ENCODE data around the gene SUGP2. TPM values are rescaled to one million over a fixed set of nuclear protein-coding genes. Genes with fewer than 3 reads are reported as not detected.

SUGP2 gene
- total RNA-seq, 1 donor = 57.4 TPM

- TF ChIP-seq, protein P1, sequence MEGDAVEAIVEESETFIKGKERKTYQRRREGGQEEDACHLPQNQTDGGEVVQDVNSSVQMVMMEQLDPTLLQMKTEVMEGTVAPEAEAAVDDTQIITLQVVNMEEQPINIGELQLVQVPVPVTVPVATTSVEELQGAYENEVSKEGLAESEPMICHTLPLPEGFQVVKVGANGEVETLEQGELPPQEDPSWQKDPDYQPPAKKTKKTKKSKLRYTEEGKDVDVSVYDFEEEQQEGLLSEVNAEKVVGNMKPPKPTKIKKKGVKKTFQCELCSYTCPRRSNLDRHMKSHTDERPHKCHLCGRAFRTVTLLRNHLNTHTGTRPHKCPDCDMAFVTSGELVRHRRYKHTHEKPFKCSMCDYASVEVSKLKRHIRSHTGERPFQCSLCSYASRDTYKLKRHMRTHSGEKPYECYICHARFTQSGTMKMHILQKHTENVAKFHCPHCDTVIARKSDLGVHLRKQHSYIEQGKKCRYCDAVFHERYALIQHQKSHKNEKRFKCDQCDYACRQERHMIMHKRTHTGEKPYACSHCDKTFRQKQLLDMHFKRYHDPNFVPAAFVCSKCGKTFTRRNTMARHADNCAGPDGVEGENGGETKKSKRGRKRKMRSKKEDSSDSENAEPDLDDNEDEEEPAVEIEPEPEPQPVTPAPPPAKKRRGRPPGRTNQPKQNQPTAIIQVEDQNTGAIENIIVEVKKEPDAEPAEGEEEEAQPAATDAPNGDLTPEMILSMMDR (IDR thresholded peaks at IDR 0.05; ENCODE audit: insufficient read depth, low read depth, low read length) = no peak
- no peak overlapping the region for H3K4me3 ChIP-seq (ENCODE audit: low read depth, low read length)
- DNase-seq (ENCODE audit: low read depth) = no peak
Observed at GRCh38 chr19:18975869-18976268, 57.4 kb downstream of the SUGP2 start.

GRCh38 chr19:18975011-18975410 is 58.3 kb downstream of the SUGP2 start:
- TF ChIP-seq, protein P1 (IDR thresholded peaks at IDR 0.05; ENCODE audit: insufficient read depth, low read depth, low read length) = no peak
- DNase-seq (ENCODE audit: low read depth) = no peak
- H3K4me3 ChIP-seq (ENCODE audit: low read depth, low read length) = no peak overlapping the region

- H3K4me3 ChIP-seq (ENCODE audit: low read depth, low read length) = no peak overlapping the region
- no peak for DNase-seq (ENCODE audit: low read depth)
- TF ChIP-seq, protein P1 (IDR thresholded peaks at IDR 0.05; ENCODE audit: insufficient read depth, low read depth, low read length) = no peak
Observed at GRCh38 chr19:18972851-18973250, 60.5 kb downstream of the SUGP2 start.

- TF ChIP-seq, protein P1 (IDR thresholded peaks at IDR 0.05; ENCODE audit: insufficient read depth, low read depth, low read length) = no peak
- no peak overlapping the region for H3K4me3 ChIP-seq (ENCODE audit: low read depth, low read length)
- DNase-seq (ENCODE audit: low read depth) = peak; percentile 66
Observed at GRCh38 chr19:18972301-18972811, 61.0 kb downstream of the SUGP2 start.

DNA sequence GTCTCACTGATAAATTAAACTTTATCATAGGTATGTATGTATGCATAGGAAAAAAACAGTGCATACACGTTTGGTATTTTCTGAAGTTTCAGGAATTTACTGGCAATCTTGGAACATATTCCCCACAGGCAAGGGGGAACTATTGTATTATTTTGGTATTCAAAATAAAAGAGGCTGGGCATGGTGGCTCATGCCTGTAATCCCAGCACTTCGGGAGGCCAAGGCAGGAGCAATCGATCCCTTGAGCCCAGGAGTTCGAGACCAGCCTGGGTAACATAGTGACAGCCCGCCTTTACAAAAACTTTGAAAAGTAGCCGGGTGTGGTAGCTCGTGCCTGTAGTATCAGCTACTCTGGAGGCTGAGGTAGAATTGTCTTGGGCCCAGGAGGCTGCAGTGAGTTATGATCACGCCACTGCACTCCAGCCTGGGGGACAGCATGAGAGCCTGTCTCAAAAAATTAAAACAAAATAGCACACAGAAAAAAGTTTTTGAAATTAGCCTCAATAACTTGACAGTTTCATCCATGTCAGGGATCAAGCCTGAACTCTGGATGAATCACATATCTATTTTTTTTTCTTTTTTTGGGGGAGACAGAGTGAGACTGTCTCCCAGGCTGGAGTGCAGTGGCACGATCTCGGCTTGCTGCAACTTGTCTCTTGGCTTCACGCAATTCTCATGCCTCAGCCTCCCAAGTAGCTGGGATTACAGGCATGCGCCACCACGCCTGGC is 63.2 kb downstream of the SUGP2 start:
- no peak overlapping the region for H3K4me3 ChIP-seq (ENCODE audit: low read depth, low read length)
- no peak for DNase-seq (ENCODE audit: low read depth)
- TF ChIP-seq, protein P1 (IDR thresholded peaks at IDR 0.05; ENCODE audit: insufficient read depth, low read depth, low read length) = no peak

- TF ChIP-seq, protein P1 (IDR thresholded peaks at IDR 0.05; ENCODE audit: insufficient read depth, low read depth, low read length) = no peak
- peak; percentile 41 for DNase-seq (ENCODE audit: low read depth)
- no peak overlapping the region for H3K4me3 ChIP-seq (ENCODE audit: low read depth, low read length)
Observed at GRCh38 chr19:18967358-18968146, 65.8 kb downstream of the SUGP2 start.
